Small intestine (tissue), 7 donors: ENCODE data around the gene EEFSEC. TPM values are rescaled to one million over a fixed set of nuclear protein-coding genes. Genes with fewer than 3 reads are reported as not detected.

Experiments
- DNase-seq, 2 donors: peaks; one replicate each; pipeline versions ENCODE4 v3.0.0 to v3.0.0-alpha.2; 2013
- FAIRE-seq: peaks from 2 replicates; lab custom pipeline; 2012; peaks lifted over from hg19 to GRCh38; lab: Jason Lieb, UNC
- H3K27ac ChIP-seq, 3 donors: one replicate each; pipeline ENCODE4 v1.5.1; 2013; ENCODE audit warnings: low read length in 2 of 3, mild to moderate bottlenecking in 2 of 3, control low read depth in 1 of 3, inconsistent platforms in 1 of 3, low read depth in 1 of 3, moderate library complexity in 1 of 3
- H3K27me3 ChIP-seq, 3 donors: one replicate each; pipeline ENCODE4 v1.6.1; 2013; ENCODE audit warnings: low read length in 3 of 3, inconsistent platforms in 1 of 3; ENCODE audit not compliant: control insufficient read depth in 3 of 3, insufficient read depth in 3 of 3
- H3K36me3 ChIP-seq, 3 donors: one replicate each; pipeline ENCODE4 v1.6.1; 2013; ENCODE audit warnings: low read length in 3 of 3, inconsistent platforms in 1 of 3, low read depth in 1 of 3, mild to moderate bottlenecking in 1 of 3, moderate library complexity in 1 of 3; ENCODE audit not compliant: control insufficient read depth in 3 of 3, insufficient read depth in 2 of 3
- H3K4me1 ChIP-seq, 3 donors: one replicate each; pipeline ENCODE4 v1.6.1; 2013; ENCODE audit warnings: low read length in 2 of 3, inconsistent platforms in 1 of 3, low read depth in 1 of 3, mild to moderate bottlenecking in 1 of 3, moderate library complexity in 1 of 3; ENCODE audit not compliant: control insufficient read depth in 3 of 3, insufficient read depth in 2 of 3
- H3K4me3 ChIP-seq, 3 donors: one replicate each; pipeline ENCODE4 v1.5.1; 2013; ENCODE audit warnings: low read length in 3 of 3, control low read depth in 1 of 3, inconsistent platforms in 1 of 3, low read depth in 1 of 3, mild to moderate bottlenecking in 1 of 3, moderate library complexity in 1 of 3
- H3K9me3 ChIP-seq, 2 donors: one replicate each; pipeline ENCODE4 v1.6.1; 2013; ENCODE audit warnings: low read depth in 1 of 2, low read length in 1 of 2; ENCODE audit not compliant: control insufficient read depth in 2 of 2, insufficient read depth in 1 of 2
- WGBS, 3 donors: extraction: QIAGEN DNeasy Blood & Tissue Kit; methylation state at CpG; one replicate each; pipeline ENCODE4 v1.1.7; 2013; 5-methylcytosine and 5-hydroxymethylcytosine counted together
- polyA plus RNA-seq, 4 donors: library from polyadenylated mRNA; stranded (reverse) in 3 of 4; unstranded in 1 of 4; fragments of 200-250 nt in 3 of 4; fragments of 120-200 nt in 1 of 4; gene quantifications; one replicate each; pipeline versions ENCODE4 v1.2.1 to v1.2.3, GENCODE V29; 2013
- donor health status: healthy with polysubstance abuse.
- donor health status: control.
- donor health status: control.
- donor health status: Bipolar disorder and iron deficiency.
- donor health status: healthy.

Gene EEFSEC
- polyA plus RNA-seq, 4 donors = 4.9 to 29.0 (median 10.2) TPM

GRCh38 chr3:128266453-128266852, 113.2 kb downstream of the EEFSEC start:
- DNase-seq (no peak), FAIRE-seq (no peak)
- H3K27me3 ChIP-seq = no peaks in the 10 kb centered on the region
- H3K36me3 ChIP-seq = peaks cover 0 to 46% (median 3%) of the 10 kb centered on the region in 3 donors
- H3K4me1 ChIP-seq = peaks cover 0 to 5% (median 0%) of the 10 kb centered on the region in 3 donors
- WGBS, 3 donors = 23 to 56% (median 33%) methylated on average over 1 of the region's 1 CpG
- no peaks in the 10 kb centered on the region for H3K9me3 ChIP-seq
- H3K4me3 ChIP-seq = no peak overlapping the region
- no peak overlapping the region for H3K27ac ChIP-seq

- no peaks in the 10 kb centered on the region for H3K27me3 ChIP-seq
- H3K27ac ChIP-seq = no peak overlapping the region
- no peak overlapping the region for H3K4me3 ChIP-seq
- no peak for FAIRE-seq
- 71 to 98% (median 91%) methylated on average over 4 of the region's 4 CpGs for WGBS, 3 donors
- no peak for DNase-seq
- peaks cover 0 to 5% (median 0%) of the 10 kb centered on the region in 3 donors for H3K4me1 ChIP-seq
- no peaks in the 10 kb centered on the region for H3K9me3 ChIP-seq
- H3K36me3 ChIP-seq = peaks cover 0 to 45% (median 3%) of the 10 kb centered on the region in 3 donors
These were observed 114.3 kb downstream of the EEFSEC start for GRCh38 chr3:128267541-128267940.

- FAIRE-seq = no peak
- WGBS, 3 donors = 88 to 94% (median 94%) methylated on average over 11 of the region's 11 CpGs
- Histone ChIP-seq H3K4me3 (no peak overlapping the region), H3K36me3 (peaks cover 0 to 56% (median 0%) of the 10 kb centered on the region in 3 donors), H3K27me3 (no peaks in the 10 kb centered on the region), H3K4me1 (peaks cover 0 to 5% (median 0%) of the 10 kb centered on the region in 3 donors), H3K9me3 (no peaks in the 10 kb centered on the region), H3K27ac (no peak overlapping the region)
- DNase-seq = no peak
These were observed 115.9 kb downstream of the EEFSEC start for GRCh38 chr3:128269006-128269775.

GRCh38 chr3:128269796-128270195, 116.5 kb downstream of the EEFSEC start:
- DNase-seq (no peak), FAIRE-seq (no peak)
- H3K4me3 ChIP-seq = no peak overlapping the region
- H3K9me3 ChIP-seq = no peaks in the 10 kb centered on the region
- H3K36me3 ChIP-seq = peaks cover 0 to 52% (median 0%) of the 10 kb centered on the region in 3 donors
- no peaks in the 10 kb centered on the region for H3K27me3 ChIP-seq
- WGBS, 3 donors = 81 to 86% (median 86%) methylated on average over 3 of the region's 3 CpGs
- no peak overlapping the region for H3K27ac ChIP-seq
- peaks cover 0 to 5% (median 0%) of the 10 kb centered on the region in 3 donors for H3K4me1 ChIP-seq

- Histone ChIP-seq H3K27ac (no peak overlapping the region), H3K4me3 (no peak overlapping the region), H3K9me3 (no peaks in the 10 kb centered on the region), H3K27me3 (no peaks in the 10 kb centered on the region), H3K36me3 (peaks cover 0 to 53% (median 0%) of the 10 kb centered on the region in 3 donors), H3K4me1 (peaks cover 0 to 5% (median 0%) of the 10 kb centered on the region in 3 donors)
- WGBS, 3 donors = 66 to 85% (median 77%) methylated on average over 7 of the region's 7 CpGs
- DNase-seq = no peak
- no peak for FAIRE-seq
These were observed 117.5 kb downstream of the EEFSEC start for GRCh38 chr3:128270559-128271492.

GRCh38 chr3:128271536-128272332, 118.5 kb downstream of the EEFSEC start:
- no peaks in the 10 kb centered on the region for H3K4me1 ChIP-seq
- peaks cover 0 to 51% (median 0%) of the 10 kb centered on the region in 3 donors for H3K36me3 ChIP-seq
- no peaks in the 10 kb centered on the region for H3K27me3 ChIP-seq
- H3K9me3 ChIP-seq = no peaks in the 10 kb centered on the region
- WGBS, 3 donors = 93 to 94% (median 94%) methylated on average over 11 of the region's 11 CpGs
- DNase-seq (no peak), FAIRE-seq (no peak)
- H3K27ac ChIP-seq = no peak overlapping the region
- H3K4me3 ChIP-seq = no peak overlapping the region

- H3K4me1 ChIP-seq = peaks cover 0 to 3% (median 0%) of the 10 kb centered on the region in 3 donors
- no peak overlapping the region for H3K27ac ChIP-seq
- no peak overlapping the region for H3K4me3 ChIP-seq
- no peaks in the 10 kb centered on the region for H3K9me3 ChIP-seq
- no peak for DNase-seq
- FAIRE-seq = no peak
- WGBS, 3 donors = 80 to 97% (median 86%) methylated on average over 5 of the region's 5 CpGs
- peaks cover 0 to 53% (median 0%) of the 10 kb centered on the region in 3 donors for H3K36me3 ChIP-seq
- no peaks in the 10 kb centered on the region for H3K27me3 ChIP-seq
These were observed 120.0 kb downstream of the EEFSEC start for GRCh38 chr3:128273109-128273840.
